ENCODE measurements around the gene HMX1. TPM values are rescaled to one million over a fixed set of nuclear protein-coding genes. Genes with fewer than 3 reads are reported as not detected.

Gene HMX1
- total RNA-seq, result not detected

DNA sequence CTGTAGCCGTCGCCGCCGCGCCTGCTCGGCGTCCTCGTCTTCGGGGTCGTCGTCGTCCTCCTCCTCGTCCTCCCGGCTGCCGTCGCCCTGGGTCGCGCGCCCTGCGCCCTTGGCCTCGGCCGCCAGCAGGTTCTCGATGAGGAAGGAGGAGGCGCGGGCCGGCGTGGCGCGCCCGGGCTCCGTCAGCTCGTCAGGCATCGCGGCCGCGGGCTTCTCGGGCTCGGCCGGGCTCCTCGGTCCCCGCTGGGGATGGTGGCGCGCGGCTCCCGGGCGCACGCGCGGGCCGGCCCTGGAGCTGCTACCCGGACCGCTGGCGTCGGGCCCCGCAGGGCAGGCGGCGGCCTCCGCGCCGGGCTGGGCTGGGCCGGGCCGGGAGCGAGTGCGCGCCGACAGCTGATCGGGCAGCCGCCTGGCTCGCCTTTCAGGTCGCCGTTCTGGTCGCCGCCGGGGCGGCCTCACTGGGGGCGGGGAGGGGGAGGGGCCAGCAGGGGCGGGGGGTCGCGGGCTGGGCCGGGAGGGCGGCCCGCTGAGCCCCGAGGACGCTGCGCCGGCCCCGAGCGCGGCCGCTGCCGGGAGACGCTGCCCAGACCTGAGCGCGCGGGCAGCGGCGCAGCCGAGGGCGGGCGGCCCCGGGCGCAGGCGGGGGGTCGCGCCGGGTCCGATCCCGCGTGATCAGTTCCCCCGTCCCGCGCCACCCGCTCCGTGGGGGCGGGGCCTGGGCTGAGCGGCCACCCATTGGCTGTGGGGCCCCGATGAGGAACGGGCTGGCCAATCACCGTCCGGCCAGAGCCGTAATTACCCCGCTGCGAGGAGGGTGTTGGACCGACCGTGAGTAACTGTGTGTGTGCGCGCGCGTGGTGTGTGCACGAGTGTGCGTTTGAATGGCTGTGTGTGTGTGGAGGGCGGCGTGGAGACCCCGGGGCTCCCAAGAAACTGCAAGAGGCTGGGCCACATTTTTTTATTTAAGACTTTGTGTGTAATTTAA is at the start of gene HMX1:
Gene HMX1, minus strand, starts transcription at position 423 of the 985 bp plus-strand sequence. Its CDS starts 225 bp downstream, at position 198.
- Mint-ChIP-seq H3K4me3 (peak within 1 kb of the TSS; percentile 19), H3K27me3 (ENCODE audit: low read depth) (peaks cover 69% of the 10 kb centered on the region), H3K36me3 (ENCODE audit: low read depth) (no peaks in the 10 kb centered on the region), H3K9me3 (ENCODE audit: insufficient read depth) (no peaks in the 10 kb centered on the region), H3K4me1 (ENCODE audit: low read depth) (no peaks in the 10 kb centered on the region), H3K27ac (peak within 1 kb of the TSS; percentile 77)
- no peak for ATAC-seq
- CTCF ChIA-PET, result no interaction called here
- DNase-seq, result no peak
- POLR2A ChIA-PET, result no interaction called here

DNA sequence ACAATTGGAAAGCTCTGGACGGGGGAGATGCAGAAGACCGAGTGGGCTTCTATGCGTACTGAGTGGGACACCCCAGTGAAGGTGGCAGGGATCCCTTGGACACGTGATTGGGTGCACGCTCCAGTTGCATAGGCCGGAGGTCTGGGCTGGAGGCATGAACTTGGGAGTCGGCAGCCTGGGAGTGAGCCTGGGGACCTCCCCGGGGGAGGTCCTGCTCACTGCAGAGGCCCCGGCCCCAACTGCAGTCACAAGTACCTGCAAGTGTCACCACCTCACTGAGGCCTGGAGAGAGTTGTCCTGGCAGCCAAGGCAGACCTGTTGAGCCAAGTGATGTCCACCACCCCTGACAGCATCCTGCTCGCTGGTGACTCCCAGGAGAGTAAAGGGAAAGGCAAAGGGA is 49.3 kb upstream of the HMX1 start:
- Mint-ChIP-seq H3K4me3 (no peak overlapping the region), H3K4me1 (ENCODE audit: low read depth) (no peaks in the 10 kb centered on the region), H3K27ac (no peak overlapping the region), H3K9me3 (ENCODE audit: insufficient read depth) (no peaks in the 10 kb centered on the region), H3K27me3 (ENCODE audit: low read depth) (no peaks in the 10 kb centered on the region), H3K36me3 (ENCODE audit: low read depth) (no peaks in the 10 kb centered on the region)
- no peak for DNase-seq
- ATAC-seq, result no peak
- ChIA-PET POLR2A (no interaction called here), CTCF (no interaction called here)

DNA sequence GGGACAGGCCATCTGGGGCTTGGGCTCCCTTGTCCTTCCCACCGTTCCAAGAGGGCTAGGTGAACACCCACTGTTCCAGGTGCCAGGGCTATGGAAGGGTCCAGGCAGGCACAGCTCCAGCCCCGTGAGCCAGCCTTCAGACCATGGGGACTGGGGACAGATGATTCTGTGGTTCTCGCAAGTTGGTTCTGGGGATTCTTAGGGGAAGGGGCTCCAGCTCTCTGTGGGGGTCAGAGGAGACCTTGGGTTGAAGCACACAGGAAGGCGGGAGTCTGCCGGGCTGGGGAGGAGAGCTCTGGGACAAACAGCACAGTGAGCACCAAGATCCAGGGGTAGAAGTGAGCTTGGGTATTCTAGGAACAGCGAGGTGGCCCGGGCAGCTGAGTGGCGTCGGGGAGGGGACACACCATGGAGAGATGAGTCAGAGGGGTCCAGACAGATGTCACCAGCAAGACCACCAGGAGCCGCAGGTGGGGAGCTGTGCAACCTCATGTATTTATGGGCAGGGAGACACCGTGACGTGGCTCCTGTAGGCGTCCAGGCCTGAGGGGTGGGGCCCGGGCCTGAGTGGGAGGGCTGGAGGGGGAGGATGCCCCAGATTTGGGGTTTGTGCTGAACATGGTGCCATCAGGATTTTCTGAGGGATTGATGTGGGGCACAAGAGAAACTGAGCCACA is 48.8 kb upstream of the HMX1 start:
- DNase-seq, result no peak
- ChIA-PET POLR2A (no interaction called here), CTCF (no interaction called here)
- no peaks in the 10 kb centered on the region for H3K36me3 Mint-ChIP-seq (ENCODE audit: low read depth)
- H3K4me1 Mint-ChIP-seq (ENCODE audit: low read depth), result no peaks in the 10 kb centered on the region
- H3K27ac Mint-ChIP-seq, result no peak overlapping the region
- no peak for ATAC-seq
- no peak overlapping the region for H3K4me3 Mint-ChIP-seq
- no peaks in the 10 kb centered on the region for H3K27me3 Mint-ChIP-seq (ENCODE audit: low read depth)
- H3K9me3 Mint-ChIP-seq (ENCODE audit: insufficient read depth), result no peaks in the 10 kb centered on the region

DNA sequence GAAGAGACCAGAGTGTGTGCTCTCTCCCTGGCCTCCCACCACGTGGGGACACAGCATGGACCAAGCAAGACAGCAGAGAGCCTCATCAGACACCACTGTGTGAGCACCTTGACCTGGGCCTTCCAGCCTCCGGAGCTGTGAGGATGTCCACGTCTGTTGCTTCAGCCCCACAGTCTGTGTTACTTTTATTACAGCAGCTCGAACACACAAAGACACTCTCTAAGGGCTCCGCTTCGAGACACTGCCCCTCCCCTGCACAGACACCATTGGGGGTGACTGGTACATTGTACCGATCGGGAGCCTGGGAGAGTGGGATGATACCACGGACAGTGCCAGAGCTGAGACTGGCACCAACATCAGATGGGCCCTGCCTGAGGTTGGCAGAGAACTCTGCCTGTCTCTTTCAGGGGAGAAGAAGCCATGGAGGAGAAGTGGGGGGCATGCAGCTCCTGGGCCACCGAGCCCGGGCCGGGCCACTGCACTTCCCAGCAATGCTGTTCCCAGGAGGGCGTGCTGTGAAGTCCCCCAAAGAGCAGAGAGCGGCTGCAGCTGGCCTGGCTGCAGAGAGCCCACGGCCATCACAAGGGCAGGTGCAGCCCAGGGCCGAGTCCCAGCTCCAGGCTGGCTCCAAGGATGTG is 48.1 kb upstream of the HMX1 start:
- no peak for ATAC-seq
- no peak for DNase-seq
- no peaks in the 10 kb centered on the region for H3K9me3 Mint-ChIP-seq (ENCODE audit: insufficient read depth)
- CTCF ChIA-PET, result no interaction called here
- POLR2A ChIA-PET, result no interaction called here
- H3K36me3 Mint-ChIP-seq (ENCODE audit: low read depth), result no peaks in the 10 kb centered on the region
- H3K27ac Mint-ChIP-seq, result no peak overlapping the region
- no peak overlapping the region for H3K4me3 Mint-ChIP-seq
- no peaks in the 10 kb centered on the region for H3K27me3 Mint-ChIP-seq (ENCODE audit: low read depth)
- no peaks in the 10 kb centered on the region for H3K4me1 Mint-ChIP-seq (ENCODE audit: low read depth)

DNA sequence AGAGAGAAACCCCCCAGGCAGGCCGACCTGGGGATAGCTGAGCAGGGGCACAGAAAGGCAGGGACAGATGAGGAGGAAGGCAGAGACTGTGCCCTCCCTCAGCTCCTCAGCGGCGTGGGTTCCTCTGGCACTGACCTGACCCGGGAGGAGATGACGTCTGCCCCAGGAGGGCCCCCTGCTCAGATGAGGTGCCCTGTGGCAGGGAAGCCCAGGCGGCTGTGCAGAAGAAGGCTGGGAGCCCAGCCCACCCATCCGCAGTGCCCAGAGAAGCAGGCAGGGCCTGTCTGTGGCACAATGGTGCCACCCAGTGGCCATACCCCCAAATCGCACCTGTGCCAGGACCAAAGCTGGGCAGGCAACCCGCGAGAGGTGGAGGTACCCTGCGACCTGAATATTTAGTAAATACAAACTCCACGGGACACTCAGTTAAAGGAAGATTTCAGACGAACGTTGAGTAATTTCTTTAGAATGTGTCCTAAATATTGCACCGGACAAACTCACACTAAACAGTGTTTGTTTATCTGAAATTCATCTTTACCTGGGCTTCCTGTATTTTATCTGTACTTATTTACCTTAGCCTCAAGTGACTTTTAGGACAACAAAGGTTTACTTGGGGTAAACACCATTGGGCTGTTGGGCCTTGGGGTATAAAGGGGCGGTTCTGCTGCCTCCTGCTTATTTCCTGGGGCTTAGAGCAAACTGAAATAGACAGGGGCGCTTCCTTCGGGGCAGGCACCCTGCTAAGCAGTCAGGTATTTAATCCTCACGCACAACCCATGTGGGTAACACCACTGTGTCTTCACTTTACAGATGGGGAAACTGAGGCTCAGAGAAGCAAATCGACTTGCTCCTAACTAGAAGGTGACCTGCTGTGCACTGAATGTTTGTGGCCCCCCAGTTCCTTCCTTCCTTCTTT is 46.5 kb upstream of the HMX1 start:
- ATAC-seq (peak; percentile 87), DNase-seq (peak; percentile 73)
- Mint-ChIP-seq H3K4me1 (ENCODE audit: low read depth) (no peaks in the 10 kb centered on the region), H3K27me3 (ENCODE audit: low read depth) (no peaks in the 10 kb centered on the region), H3K27ac (no peak overlapping the region), H3K36me3 (ENCODE audit: low read depth) (no peaks in the 10 kb centered on the region), H3K4me3 (no peak overlapping the region), H3K9me3 (ENCODE audit: insufficient read depth) (no peaks in the 10 kb centered on the region)
- CTCF ChIA-PET, result interaction anchor here (0.6 to 2.8 kb wide), 7 partner anchors 11 to 450 kb away, joined by 3 to 13 read pairs (median 3); no protein-coding TSS in a partner anchor
- POLR2A ChIA-PET, result no interaction called here

DNA sequence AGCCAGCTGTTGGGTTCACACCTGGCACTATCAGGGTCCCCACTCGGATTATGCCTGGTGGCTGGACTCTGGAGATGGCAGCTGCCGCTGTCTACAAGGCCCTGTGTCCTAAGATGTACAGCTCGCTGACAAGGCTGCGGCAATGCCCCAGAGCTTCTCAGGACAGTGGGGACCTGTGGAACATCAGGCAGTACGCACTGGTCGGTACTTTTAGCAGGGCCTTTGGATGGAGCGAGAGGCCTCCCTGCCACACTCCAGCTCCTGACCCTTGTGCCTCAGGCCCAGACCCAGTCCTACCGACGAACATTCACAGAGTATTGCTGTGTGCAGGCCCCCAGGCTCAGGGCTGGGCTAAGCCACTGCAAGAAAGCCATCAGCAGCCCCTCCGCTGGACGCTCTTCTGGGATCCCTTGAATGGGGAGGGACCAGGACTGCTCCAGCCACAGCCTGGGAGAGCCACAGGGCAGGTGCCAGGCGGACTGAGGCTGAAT is 45.7 kb upstream of the HMX1 start:
- DNase-seq, result no peak
- H3K9me3 Mint-ChIP-seq (ENCODE audit: insufficient read depth), result no peaks in the 10 kb centered on the region
- H3K4me1 Mint-ChIP-seq (ENCODE audit: low read depth), result no peaks in the 10 kb centered on the region
- no peak overlapping the region for H3K27ac Mint-ChIP-seq
- no peaks in the 10 kb centered on the region for H3K36me3 Mint-ChIP-seq (ENCODE audit: low read depth)
- no peak overlapping the region for H3K4me3 Mint-ChIP-seq
- H3K27me3 Mint-ChIP-seq (ENCODE audit: low read depth), result no peaks in the 10 kb centered on the region
- peak; percentile 20 for ATAC-seq
- CTCF ChIA-PET, result interaction anchor here (0.9 to 2.8 kb wide), 7 partner anchors 11 to 449 kb away, joined by 3 to 13 read pairs (median 3); no protein-coding TSS in a partner anchor
- POLR2A ChIA-PET, result no interaction called here

DNA sequence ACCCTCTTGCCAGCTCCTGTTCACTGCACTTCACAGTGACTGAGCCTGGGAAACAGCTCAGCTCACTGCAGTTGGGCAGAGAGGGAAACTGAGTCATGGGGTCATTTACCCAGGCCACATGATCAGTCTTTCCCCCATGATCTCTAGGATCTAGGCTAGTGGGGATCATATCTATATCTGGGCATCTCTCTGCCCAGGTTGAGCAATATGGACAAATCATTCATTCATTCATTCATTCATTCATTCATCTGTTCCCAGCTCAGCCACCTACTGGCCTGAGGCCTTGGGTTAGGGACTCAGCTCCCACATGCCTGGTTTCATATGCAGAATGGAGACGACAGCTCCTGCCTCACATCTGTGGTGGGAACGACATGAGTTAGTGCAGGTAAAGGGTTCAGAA is 45.3 kb upstream of the HMX1 start:
- H3K36me3 Mint-ChIP-seq (ENCODE audit: low read depth), result no peaks in the 10 kb centered on the region
- no peaks in the 10 kb centered on the region for H3K4me1 Mint-ChIP-seq (ENCODE audit: low read depth)
- ChIA-PET CTCF (interaction anchor here (0.9 to 2.8 kb wide), 3 partner anchors 12 to 449 kb away, joined by 3 to 13 read pairs (median 3); no protein-coding TSS in a partner anchor), POLR2A (no interaction called here)
- H3K4me3 Mint-ChIP-seq, result no peak overlapping the region
- no peaks in the 10 kb centered on the region for H3K27me3 Mint-ChIP-seq (ENCODE audit: low read depth)
- H3K27ac Mint-ChIP-seq, result no peak overlapping the region
- DNase-seq (no peak), ATAC-seq (no peak)
- no peaks in the 10 kb centered on the region for H3K9me3 Mint-ChIP-seq (ENCODE audit: insufficient read depth)

DNA sequence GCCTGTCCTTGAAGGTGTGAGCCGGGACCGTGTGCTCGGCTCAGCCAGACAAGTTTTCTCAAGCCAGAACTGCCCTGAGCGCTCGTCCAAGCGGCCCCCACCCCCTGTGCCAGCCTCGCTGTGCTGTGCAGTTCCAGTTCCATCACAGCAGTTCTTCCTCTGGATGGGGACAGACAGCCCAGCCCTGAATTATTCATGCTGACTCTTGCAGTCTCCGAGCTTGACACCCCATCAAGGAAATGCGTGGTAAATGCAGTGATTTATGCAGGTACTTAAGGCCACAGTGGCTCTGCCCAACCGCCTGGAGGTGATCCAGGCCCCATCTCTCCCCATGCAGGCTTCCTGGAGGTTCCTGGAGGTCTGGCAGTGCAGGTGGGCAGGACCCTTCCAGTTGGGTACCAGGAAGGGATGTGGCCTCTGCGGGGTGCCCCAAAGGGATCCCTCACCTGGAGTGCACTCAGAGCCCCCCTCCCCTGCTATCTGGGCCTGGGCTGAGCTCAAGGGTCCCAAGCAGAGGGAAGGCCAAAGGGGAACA is 44.8 kb upstream of the HMX1 start:
- Mint-ChIP-seq H3K4me1 (ENCODE audit: low read depth) (no peaks in the 10 kb centered on the region), H3K27ac (no peak overlapping the region)

DNA sequence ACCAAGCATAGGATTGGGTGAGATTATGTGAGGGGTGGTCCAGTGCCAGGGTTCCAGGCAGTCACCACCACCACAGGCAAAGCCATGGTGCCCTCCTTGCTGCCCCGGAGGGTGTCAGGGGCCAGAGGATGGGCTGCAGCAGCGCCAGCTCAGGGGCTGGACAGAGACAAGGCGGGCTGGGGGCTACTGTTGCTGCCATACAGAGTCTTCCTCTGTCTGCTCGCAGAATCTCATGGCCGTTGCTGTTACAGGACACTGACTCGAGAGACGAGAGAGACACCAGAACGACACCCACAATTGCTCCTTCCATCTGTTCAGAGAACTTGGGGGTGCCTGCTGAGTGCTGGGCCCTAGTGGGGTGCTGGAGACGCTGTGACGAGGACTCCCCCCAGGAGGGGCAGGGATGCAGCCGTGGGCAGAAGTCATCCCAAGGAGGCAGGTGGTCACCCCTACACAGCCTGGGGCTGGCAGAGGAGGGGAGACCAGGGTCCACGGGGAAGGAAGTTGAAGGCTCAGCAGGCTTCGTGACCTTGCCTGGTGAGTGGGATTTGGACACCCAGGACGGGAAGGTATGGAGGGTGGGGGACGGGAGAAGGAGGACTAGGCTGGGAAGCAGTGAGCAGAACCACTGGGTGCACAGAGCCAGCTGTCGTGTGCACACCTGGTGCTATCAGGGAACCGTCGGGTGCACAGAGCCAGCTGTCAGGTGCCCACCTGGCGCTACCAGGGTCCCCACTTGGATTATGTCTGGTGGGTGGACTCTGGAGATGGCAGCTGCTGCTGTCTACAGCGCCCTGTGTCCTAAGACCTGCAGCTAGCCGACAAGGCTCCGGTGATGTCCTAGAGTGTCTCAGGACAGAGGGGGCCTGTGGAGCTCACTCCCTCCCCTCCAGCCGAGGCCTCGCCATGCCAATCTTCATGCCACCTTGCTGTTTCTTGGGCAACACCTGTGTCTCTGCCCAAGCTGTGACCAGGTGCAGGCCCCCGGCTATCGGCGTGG is 43.9 kb upstream of the HMX1 start:
- no peak for DNase-seq
- H3K36me3 Mint-ChIP-seq (ENCODE audit: low read depth), result no peaks in the 10 kb centered on the region
- no peaks in the 10 kb centered on the region for H3K4me1 Mint-ChIP-seq (ENCODE audit: low read depth)
- ATAC-seq, result no peak
- no peak overlapping the region for H3K27ac Mint-ChIP-seq
- H3K27me3 Mint-ChIP-seq (ENCODE audit: low read depth), result no peaks in the 10 kb centered on the region
- POLR2A ChIA-PET, result no interaction called here
- H3K9me3 Mint-ChIP-seq (ENCODE audit: insufficient read depth), result no peaks in the 10 kb centered on the region
- CTCF ChIA-PET, result interaction anchor here (0.7 to 2.8 kb wide), 2 partner anchors 13 to 264 kb away, joined by 3 to 13 read pairs; no protein-coding TSS in a partner anchor
- H3K4me3 Mint-ChIP-seq, result no peak overlapping the region

More for the DNA sequence above, 44.8 kb upstream of the HMX1 start:
- H3K9me3 Mint-ChIP-seq (ENCODE audit: insufficient read depth), result no peaks in the 10 kb centered on the region
- ChIA-PET CTCF (interaction anchor here (0.9 to 2.8 kb wide), 3 partner anchors 12 to 448 kb away, joined by 3 to 13 read pairs (median 3); no protein-coding TSS in a partner anchor), POLR2A (no interaction called here)
- DNase-seq, result no peak
- H3K4me3 Mint-ChIP-seq, result no peak overlapping the region
- no peaks in the 10 kb centered on the region for H3K27me3 Mint-ChIP-seq (ENCODE audit: low read depth)
- no peaks in the 10 kb centered on the region for H3K36me3 Mint-ChIP-seq (ENCODE audit: low read depth)
- ATAC-seq, result no peak

DNA sequence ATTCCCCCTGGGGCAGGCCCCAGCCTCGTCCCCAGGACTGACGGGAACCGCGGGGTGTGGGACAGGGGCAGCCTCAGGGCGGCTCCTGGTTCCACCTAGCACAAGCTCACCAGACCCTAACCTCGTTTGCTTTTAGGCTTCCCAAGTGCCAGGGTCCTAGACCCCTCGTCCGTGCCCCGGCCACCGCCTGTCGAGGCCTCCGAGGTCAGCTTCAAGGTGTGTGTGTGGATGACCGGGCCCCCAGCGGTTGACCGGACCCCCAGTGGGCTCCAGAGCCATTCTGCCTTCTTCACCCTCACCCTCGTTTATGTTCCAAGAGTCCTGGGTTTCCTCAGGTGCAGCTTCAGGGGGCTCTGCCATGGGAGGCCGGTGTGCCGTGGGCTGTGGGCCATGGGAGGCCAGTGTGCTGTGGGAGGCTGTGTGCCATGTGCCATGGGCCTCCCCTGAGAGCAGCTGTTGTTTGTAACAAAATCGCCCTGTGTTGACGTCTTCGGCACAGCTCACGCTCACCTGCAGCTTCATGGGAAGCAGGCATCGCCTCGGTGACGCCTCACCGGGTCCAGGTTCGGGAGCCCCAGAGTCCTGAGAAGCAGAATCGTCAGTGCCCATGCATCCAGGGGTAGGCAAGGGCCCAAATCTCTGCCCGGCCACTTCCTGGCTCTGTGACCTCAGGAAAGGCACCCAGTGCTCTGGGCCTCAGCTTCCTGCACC is 43.0 kb upstream of the HMX1 start:
- H3K9me3 Mint-ChIP-seq (ENCODE audit: insufficient read depth), result no peaks in the 10 kb centered on the region
- DNase-seq, result no peak
- no peak for ATAC-seq
- ChIA-PET CTCF (no interaction called here), POLR2A (no interaction called here)
- no peaks in the 10 kb centered on the region for H3K4me1 Mint-ChIP-seq (ENCODE audit: low read depth)
- H3K27me3 Mint-ChIP-seq (ENCODE audit: low read depth), result no peaks in the 10 kb centered on the region
- H3K4me3 Mint-ChIP-seq, result no peak overlapping the region
- no peak overlapping the region for H3K27ac Mint-ChIP-seq
- H3K36me3 Mint-ChIP-seq (ENCODE audit: low read depth), result no peaks in the 10 kb centered on the region

Data from activated CD8-positive, alpha-beta T cell treated with anti-CD3 and anti-CD28 coated beads, Interleukin-2, amount 10 ng/mL, durations not matched to agents 7 days and 5 days (primary cell).